ENCODE data around the gene GYPC.

The GYPC gene

DNA sequence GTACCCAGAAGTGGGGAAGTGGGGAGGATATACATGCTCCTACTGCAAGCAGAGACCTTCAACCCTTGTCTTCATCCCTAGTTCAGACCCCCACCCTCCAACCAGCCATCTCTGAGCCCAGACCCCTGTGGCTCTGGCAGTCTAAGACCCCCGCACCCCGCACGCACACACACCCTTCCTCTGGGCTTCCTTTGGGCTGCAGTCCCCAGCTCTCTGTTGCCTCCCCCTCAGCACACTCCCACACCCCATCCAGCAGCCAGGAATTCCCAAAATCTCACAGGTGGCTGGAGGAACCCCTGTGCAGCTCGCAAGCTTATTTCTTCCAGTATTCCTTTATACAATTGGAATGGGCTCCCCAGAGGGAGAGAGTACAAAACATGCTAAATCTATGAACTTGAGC lies 13.9 kb upstream of the GYPC start:
- no peak for DNase-seq (ENCODE audit: low read depth in 1 of 2, low spot score in 1 of 2)

GRCh38 chr2:126643431-126643830 lies 12.5 kb upstream of the GYPC start:
- no peaks in the 10 kb centered on the region for H3K27me3 ChIP-seq (ENCODE audit: insufficient read depth, poor library complexity, severe bottlenecking)
- DNase-seq (ENCODE audit: low read depth in 1 of 2, low spot score in 1 of 2): no peak
- no peak overlapping the region for H3K4me3 ChIP-seq (replicated peaks; ENCODE audit: insufficient read depth, low read length)
- TF ChIP-seq, protein P1, sequence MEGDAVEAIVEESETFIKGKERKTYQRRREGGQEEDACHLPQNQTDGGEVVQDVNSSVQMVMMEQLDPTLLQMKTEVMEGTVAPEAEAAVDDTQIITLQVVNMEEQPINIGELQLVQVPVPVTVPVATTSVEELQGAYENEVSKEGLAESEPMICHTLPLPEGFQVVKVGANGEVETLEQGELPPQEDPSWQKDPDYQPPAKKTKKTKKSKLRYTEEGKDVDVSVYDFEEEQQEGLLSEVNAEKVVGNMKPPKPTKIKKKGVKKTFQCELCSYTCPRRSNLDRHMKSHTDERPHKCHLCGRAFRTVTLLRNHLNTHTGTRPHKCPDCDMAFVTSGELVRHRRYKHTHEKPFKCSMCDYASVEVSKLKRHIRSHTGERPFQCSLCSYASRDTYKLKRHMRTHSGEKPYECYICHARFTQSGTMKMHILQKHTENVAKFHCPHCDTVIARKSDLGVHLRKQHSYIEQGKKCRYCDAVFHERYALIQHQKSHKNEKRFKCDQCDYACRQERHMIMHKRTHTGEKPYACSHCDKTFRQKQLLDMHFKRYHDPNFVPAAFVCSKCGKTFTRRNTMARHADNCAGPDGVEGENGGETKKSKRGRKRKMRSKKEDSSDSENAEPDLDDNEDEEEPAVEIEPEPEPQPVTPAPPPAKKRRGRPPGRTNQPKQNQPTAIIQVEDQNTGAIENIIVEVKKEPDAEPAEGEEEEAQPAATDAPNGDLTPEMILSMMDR (IDR thresholded peaks at IDR 0.05; ENCODE audit: insufficient read depth, low read length): no peak
- no peak for TF ChIP-seq POLR2AphosphoS5 (IDR thresholded peaks at IDR 0.05; ENCODE audit: low read depth)
- TF ChIP-seq, protein P2, sequence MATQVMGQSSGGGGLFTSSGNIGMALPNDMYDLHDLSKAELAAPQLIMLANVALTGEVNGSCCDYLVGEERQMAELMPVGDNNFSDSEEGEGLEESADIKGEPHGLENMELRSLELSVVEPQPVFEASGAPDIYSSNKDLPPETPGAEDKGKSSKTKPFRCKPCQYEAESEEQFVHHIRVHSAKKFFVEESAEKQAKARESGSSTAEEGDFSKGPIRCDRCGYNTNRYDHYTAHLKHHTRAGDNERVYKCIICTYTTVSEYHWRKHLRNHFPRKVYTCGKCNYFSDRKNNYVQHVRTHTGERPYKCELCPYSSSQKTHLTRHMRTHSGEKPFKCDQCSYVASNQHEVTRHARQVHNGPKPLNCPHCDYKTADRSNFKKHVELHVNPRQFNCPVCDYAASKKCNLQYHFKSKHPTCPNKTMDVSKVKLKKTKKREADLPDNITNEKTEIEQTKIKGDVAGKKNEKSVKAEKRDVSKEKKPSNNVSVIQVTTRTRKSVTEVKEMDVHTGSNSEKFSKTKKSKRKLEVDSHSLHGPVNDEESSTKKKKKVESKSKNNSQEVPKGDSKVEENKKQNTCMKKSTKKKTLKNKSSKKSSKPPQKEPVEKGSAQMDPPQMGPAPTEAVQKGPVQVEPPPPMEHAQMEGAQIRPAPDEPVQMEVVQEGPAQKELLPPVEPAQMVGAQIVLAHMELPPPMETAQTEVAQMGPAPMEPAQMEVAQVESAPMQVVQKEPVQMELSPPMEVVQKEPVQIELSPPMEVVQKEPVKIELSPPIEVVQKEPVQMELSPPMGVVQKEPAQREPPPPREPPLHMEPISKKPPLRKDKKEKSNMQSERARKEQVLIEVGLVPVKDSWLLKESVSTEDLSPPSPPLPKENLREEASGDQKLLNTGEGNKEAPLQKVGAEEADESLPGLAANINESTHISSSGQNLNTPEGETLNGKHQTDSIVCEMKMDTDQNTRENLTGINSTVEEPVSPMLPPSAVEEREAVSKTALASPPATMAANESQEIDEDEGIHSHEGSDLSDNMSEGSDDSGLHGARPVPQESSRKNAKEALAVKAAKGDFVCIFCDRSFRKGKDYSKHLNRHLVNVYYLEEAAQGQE (IDR thresholded peaks at IDR 0.05; ENCODE audit: insufficient replicate concordance, low read depth): no peak
- TF ChIP-seq GABPA (IDR thresholded peaks at IDR 0.05; ENCODE audit: low read depth): no peak
- TF ChIP-seq SPI1 (IDR thresholded peaks at IDR 0.05; ENCODE audit: borderline replicate concordance, low read depth): no peak
- no peak overlapping the region for H3K27ac ChIP-seq (replicated peaks)

More for the DNA sequence above, 13.9 kb upstream of the GYPC start:
- Histone ChIP-seq H3K27ac (replicated peaks) (no peak overlapping the region), H3K27me3 (ENCODE audit: insufficient read depth, poor library complexity, severe bottlenecking) (no peaks in the 10 kb centered on the region), H3K4me3 (replicated peaks; ENCODE audit: insufficient read depth, low read length) (no peak overlapping the region)
- TF ChIP-seq, protein P2 (IDR thresholded peaks at IDR 0.05; ENCODE audit: insufficient replicate concordance, low read depth): no peak
- TF ChIP-seq, protein P1 (IDR thresholded peaks at IDR 0.05; ENCODE audit: insufficient read depth, low read length): no peak
- TF ChIP-seq SPI1 (IDR thresholded peaks at IDR 0.05; ENCODE audit: borderline replicate concordance, low read depth) (no peak), POLR2AphosphoS5 (IDR thresholded peaks at IDR 0.05; ENCODE audit: low read depth) (no peak), GABPA (IDR thresholded peaks at IDR 0.05; ENCODE audit: low read depth) (no peak)

- TF ChIP-seq, protein P1 (IDR thresholded peaks at IDR 0.05; ENCODE audit: insufficient read depth, low read length): no peak
- TF ChIP-seq, protein P2 (IDR thresholded peaks at IDR 0.05; ENCODE audit: insufficient replicate concordance, low read depth): no peak
- TF ChIP-seq POLR2AphosphoS5 (IDR thresholded peaks at IDR 0.05; ENCODE audit: low read depth): no peak
Measured at GRCh38 chr2:126643972-126644371, 12.0 kb upstream of the GYPC start.

More at GRCh38 chr2:126643972-126644371, 12.0 kb upstream of the GYPC start:
- DNase-seq (ENCODE audit: low read depth in 1 of 2, low spot score in 1 of 2): no peak
- H3K4me3 ChIP-seq (replicated peaks; ENCODE audit: insufficient read depth, low read length): no peak overlapping the region
- H3K27me3 ChIP-seq (ENCODE audit: insufficient read depth, poor library complexity, severe bottlenecking): no peaks in the 10 kb centered on the region
- peak overlapping the region; percentile 41 for H3K27ac ChIP-seq (replicated peaks)
